Measurements from ENCODE around the gene HDHD5. TPM values are rescaled to one million over a fixed set of nuclear protein-coding genes. Genes with fewer than 3 reads are reported as not detected.

Gene HDHD5
- 10 to 100 TPM; 15.3 to 23.5 (median 16.8) TPM for total RNA-seq (2021; fragmentation: NEBNext Ultra II Directional; extraction: Animal tissue kit (Norgen Biotek cat#: 25700))
- long read RNA-seq, transcript HDHD5-202 (8 exons, 1,799 nt): major isoform, 34 of 50 reads
- long read RNA-seq, partial matches to known transcripts: 4 of 50 reads
- long read RNA-seq, other reads (novel, unspliced or antisense): 12 of 50 reads

DNA sequence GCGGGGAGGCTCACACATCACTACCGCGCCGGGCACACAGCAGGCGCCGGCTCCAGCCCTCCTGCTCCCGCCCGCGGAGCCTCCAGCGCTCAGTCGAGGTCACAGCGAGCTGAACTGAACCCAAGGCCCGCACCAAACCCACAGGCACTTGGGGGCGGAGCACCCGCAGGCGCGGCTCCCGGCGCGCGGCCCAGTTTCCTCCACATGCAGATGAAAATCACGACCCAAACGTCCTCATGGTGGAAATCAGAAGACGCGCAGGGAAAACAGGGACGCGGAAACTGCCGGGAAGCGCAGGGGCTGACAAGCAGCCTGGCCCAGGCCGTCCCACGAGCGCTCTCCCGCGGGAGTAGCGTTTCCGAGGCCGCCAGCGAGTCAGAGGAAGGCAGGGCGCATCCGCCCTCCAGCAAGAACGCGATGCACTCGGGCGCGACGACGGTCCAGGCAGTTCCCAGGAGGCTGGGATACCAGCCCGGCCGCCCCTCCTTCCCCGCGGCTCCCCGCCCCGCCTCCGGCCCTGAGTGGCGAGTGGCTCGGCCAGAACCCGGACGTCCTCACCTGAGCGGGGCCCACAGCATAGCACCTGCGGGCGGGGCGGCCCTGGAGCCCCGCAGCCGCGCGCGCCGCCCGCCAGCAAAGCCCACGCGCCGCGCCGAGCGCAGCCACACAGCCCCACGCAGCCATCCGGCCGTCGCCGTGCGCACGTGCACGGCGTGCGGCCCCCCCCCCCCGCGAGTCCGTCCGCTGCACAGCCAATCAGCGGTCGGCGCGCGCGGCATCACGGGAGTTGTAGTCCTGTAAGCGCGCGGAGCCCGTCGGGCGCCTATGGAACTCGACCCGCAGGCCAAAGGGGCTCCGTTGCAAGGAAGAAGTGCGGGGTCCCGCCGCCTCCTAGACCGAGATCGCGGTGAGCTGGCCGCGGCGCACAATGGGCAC, at the start of gene HDHD5:
TSS of gene HDHD5 (minus strand) at position 710 of the 936 bp plus-strand sequence. CDS start at position 684, 26 bp downstream.
- DNase-seq: peak; percentile 85
- Mint-ChIP-seq H3K4me3 (peak within 1 kb of the TSS; percentile 88), H3K9me3 (no peaks in the 10 kb centered on the region), H3K27me3 (ENCODE audit: insufficient read depth) (peaks cover 4% of the 10 kb centered on the region), H3K27ac (peak within 1 kb of the TSS; percentile 84), H3K4me1 (ENCODE audit: low read depth) (peaks cover 18% of the 10 kb centered on the region), H3K36me3 (ENCODE audit: low read depth) (peaks cover 6% of the 10 kb centered on the region; the same call in 1 of the 2 replicates)
- TF ChIP-seq, protein P1, sequence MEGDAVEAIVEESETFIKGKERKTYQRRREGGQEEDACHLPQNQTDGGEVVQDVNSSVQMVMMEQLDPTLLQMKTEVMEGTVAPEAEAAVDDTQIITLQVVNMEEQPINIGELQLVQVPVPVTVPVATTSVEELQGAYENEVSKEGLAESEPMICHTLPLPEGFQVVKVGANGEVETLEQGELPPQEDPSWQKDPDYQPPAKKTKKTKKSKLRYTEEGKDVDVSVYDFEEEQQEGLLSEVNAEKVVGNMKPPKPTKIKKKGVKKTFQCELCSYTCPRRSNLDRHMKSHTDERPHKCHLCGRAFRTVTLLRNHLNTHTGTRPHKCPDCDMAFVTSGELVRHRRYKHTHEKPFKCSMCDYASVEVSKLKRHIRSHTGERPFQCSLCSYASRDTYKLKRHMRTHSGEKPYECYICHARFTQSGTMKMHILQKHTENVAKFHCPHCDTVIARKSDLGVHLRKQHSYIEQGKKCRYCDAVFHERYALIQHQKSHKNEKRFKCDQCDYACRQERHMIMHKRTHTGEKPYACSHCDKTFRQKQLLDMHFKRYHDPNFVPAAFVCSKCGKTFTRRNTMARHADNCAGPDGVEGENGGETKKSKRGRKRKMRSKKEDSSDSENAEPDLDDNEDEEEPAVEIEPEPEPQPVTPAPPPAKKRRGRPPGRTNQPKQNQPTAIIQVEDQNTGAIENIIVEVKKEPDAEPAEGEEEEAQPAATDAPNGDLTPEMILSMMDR (IDR thresholded peaks at IDR 0.05): no peak

DNA sequence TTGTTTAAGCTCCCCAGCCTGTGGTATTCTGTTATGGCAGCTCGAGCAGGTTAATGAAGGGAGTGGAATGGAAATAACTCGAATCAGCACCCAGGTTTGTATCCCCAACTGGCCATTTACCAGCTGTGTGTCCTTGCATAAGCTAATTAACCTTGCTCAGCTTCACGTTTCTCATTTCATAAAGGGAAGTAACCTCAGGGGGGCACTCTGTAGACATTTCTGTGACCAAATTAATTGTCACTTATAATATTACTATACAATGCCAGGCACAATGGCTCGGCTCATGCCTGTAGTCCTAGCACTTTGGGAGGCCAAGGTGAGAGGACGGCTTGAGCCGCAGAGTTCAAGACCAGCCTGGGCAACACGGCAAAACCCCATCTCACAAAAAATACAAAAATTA, 46.4 kb upstream of the HDHD5 start:
- H3K9me3 Mint-ChIP-seq: peaks cover 4% of the 10 kb centered on the region
- no peak overlapping the region for H3K27ac Mint-ChIP-seq
- peaks cover 2% of the 10 kb centered on the region for H3K27me3 Mint-ChIP-seq (ENCODE audit: insufficient read depth)
- H3K4me1 Mint-ChIP-seq (ENCODE audit: low read depth): no peaks in the 10 kb centered on the region
- H3K36me3 Mint-ChIP-seq (ENCODE audit: low read depth): no peaks in the 10 kb centered on the region
- H3K4me3 Mint-ChIP-seq: no peak overlapping the region
- TF ChIP-seq, protein P1 (IDR thresholded peaks at IDR 0.05): no peak
- DNase-seq: no peak

DNA sequence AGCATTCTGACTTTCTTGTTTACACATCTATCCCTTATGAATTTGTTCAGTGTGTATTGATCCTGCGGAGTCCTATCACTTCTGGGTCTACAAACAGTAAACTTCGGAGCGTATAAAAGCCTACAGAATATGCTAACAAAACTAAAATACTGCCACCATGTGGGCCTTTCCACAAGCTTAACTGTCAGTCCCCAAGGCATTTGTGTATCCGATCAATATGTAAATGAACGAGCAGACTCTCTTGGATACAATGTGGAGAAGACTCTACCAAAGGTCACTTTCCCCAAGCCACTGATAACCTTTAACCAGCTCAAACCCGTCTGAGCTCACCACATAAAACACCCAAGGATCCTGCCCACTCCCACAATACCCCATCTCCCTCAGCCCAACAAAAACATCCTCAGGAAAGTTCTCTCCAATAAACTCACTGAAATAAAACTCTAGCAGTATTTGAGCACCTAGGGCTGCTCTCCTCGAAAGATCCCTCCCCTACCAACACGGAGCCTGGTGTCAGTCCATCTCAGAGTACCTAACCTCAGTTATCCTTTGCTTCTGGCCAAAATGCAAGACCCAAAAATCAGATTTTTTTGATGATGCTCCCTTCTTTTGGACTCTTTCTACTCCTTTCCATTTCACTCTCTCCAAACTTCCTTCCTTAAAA, 42.3 kb upstream of the HDHD5 start:
- H3K4me1 Mint-ChIP-seq (ENCODE audit: low read depth): no peaks in the 10 kb centered on the region
- no peak overlapping the region for H3K27ac Mint-ChIP-seq
- TF ChIP-seq, protein P1 (IDR thresholded peaks at IDR 0.05): peak; percentile 39
- no peaks in the 10 kb centered on the region for H3K9me3 Mint-ChIP-seq
- DNase-seq: no peak
- peaks cover 4% of the 10 kb centered on the region for H3K27me3 Mint-ChIP-seq (ENCODE audit: insufficient read depth)
- H3K4me3 Mint-ChIP-seq: no peak overlapping the region
- H3K36me3 Mint-ChIP-seq (ENCODE audit: low read depth): no peaks in the 10 kb centered on the region

DNA sequence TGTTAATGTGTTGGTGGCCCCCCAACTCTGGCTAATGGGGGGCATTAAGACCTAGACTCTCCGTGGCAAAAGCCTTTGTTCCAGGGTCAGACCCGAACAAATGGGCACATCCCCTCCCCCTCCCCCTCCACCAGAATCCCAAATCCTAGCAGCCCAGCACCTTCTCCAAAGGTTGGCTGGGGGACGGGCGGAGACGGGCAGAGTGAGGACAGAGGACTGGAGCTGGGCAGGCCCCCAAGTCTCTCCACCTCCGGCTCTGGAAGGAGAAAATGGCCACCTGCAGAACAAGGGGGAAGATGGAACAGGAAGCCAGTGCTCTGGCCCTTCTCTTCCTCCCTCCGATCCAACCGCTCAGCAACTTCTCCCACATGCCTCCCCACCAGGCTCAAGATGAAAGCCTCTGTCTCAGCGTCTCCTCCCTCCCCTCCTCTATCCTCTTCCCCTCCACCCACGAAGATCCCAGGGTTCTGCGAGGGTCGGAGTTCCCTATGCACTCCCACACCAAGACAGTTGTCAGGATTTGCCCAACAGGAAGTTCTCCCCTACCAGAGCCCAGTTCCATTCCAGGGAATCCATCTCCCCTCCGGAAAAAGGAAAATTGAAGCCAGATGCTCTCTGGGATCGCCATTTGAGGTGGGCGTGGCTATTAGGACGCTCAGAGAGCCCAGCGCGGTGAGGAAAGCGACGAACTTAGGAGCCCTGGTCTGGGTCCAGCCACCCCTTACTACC, 40.1 kb upstream of the HDHD5 start:
- no peaks in the 10 kb centered on the region for H3K9me3 Mint-ChIP-seq
- peak overlapping the region; percentile 24; the same call in 1 of the 2 replicates for H3K4me3 Mint-ChIP-seq
- no peaks in the 10 kb centered on the region for H3K4me1 Mint-ChIP-seq (ENCODE audit: low read depth)
- no peaks in the 10 kb centered on the region for H3K36me3 Mint-ChIP-seq (ENCODE audit: low read depth)
- TF ChIP-seq, protein P1 (IDR thresholded peaks at IDR 0.05): no peak
- H3K27ac Mint-ChIP-seq: no peak overlapping the region
- DNase-seq: no peak
- H3K27me3 Mint-ChIP-seq (ENCODE audit: insufficient read depth): peaks cover 10% of the 10 kb centered on the region

Measured in HFFc6 (cell line).